Keratinocyte (primary cell): ENCODE measurements around the gene CNKSR3. TPM values are rescaled to one million over a fixed set of nuclear protein-coding genes. Genes with fewer than 3 reads are reported as not detected.

Source experiments
- DNase-seq: peaks from one replicate; pipeline ENCODE4 v3.0.0-alpha.2; 2011; ENCODE audit warnings: low read depth, missing footprints, low spot score
- FAIRE-seq: peaks from 2 replicates; lab custom pipeline; 2011; peaks lifted over from hg19 to GRCh38; lab: Jason Lieb, UNC
- H2AFZ ChIP-seq: 2 replicates; pipeline ENCODE4 v1.6.0; 2012; ENCODE audit warnings: low read length, control low read depth, inconsistent platforms; ENCODE audit not compliant: control insufficient read depth
- H3K27ac ChIP-seq: 2 replicates; pipeline ENCODE4 v1.5.1; 2011; ENCODE audit warnings: low read length; ENCODE audit not compliant: control insufficient read depth, insufficient read depth
- H3K27me3 ChIP-seq: 3 replicates; pipeline ENCODE4 v1.6.0; 2011; ENCODE audit warnings: low read length; ENCODE audit not compliant: control insufficient read depth, insufficient read depth; ENCODE audit errors: extremely low read depth
- H3K36me3 ChIP-seq, 2 experiments: 2 replicates in 1 of 2; 3 replicates in 1 of 2; pipeline ENCODE4 v1.5.1; 2011; ENCODE audit warnings: low read length in 2 of 2, mild to moderate bottlenecking in 1 of 2; ENCODE audit not compliant: control insufficient read depth in 2 of 2, insufficient read depth in 2 of 2; ENCODE audit errors: extremely low read depth in 1 of 2
- H3K4me1 ChIP-seq: 3 replicates; pipeline ENCODE4 v1.5.1; 2011; ENCODE audit warnings: low read length; ENCODE audit not compliant: control insufficient read depth, insufficient read depth; ENCODE audit errors: extremely low read depth
- H3K4me2 ChIP-seq: 3 replicates; pipeline ENCODE4 v1.6.0; 2011; ENCODE audit warnings: low read depth, low read length; ENCODE audit not compliant: control insufficient read depth, insufficient read depth; ENCODE audit errors: extremely low read depth
- H3K4me3 ChIP-seq, 3 experiments: fragments of 200-600 bp in 1 of 3; sonication (generic) in 1 of 3; 2 replicates in 2 of 3; 3 replicates in 1 of 3; pipeline ENCODE4 v1.5.1; 2011 to 2016; ENCODE audit warnings: low read length in 3 of 3, mild to moderate bottlenecking in 3 of 3, control low read depth in 2 of 3, inconsistent platforms in 1 of 3, low read depth in 1 of 3, mixed read lengths in 1 of 3, mixed run types in 1 of 3, moderate library complexity in 1 of 3; ENCODE audit not compliant: control insufficient read depth in 2 of 3, insufficient read depth in 2 of 3; ENCODE audit errors: extremely low read depth in 1 of 3
- H3K79me2 ChIP-seq: 2 replicates; pipeline ENCODE4 v1.6.0; 2012; ENCODE audit warnings: low read length; ENCODE audit not compliant: control insufficient read depth, insufficient read depth
- H3K9ac ChIP-seq: 3 replicates; pipeline ENCODE4 v1.6.0; 2011; ENCODE audit warnings: low read length; ENCODE audit not compliant: control insufficient read depth, insufficient read depth; ENCODE audit errors: extremely low read depth
- H3K9me1 ChIP-seq: 3 replicates; pipeline ENCODE4 v1.6.0; 2011; ENCODE audit warnings: low read length; ENCODE audit not compliant: control insufficient read depth, insufficient read depth; ENCODE audit errors: extremely low read depth
- H3K9me3 ChIP-seq: 2 replicates; pipeline ENCODE4 v1.5.1; 2012; ENCODE audit warnings: low read depth, low read length; ENCODE audit not compliant: control insufficient read depth
- H4K20me1 ChIP-seq: 3 replicates; pipeline ENCODE4 v1.6.0; 2011; ENCODE audit warnings: low read length; ENCODE audit not compliant: control insufficient read depth, insufficient read depth; ENCODE audit errors: extremely low read depth
- EZH2 ChIP-seq: IDR thresholded peaks from one replicate; pipeline ENCODE4 v1.6.1; 2012; ENCODE audit warnings: inconsistent platforms, mild to moderate bottlenecking, low read length, moderate library complexity
- dilution Hi-C: fragments of 300-500 bp; cut with MboI; formaldehyde crosslinking; loops from one replicate; pipeline ENCODE4 v1.7.0; 2020; ENCODE audit warnings: low sequenced_read_pairs; ENCODE audit not compliant: extremely low pct_ligation_motif_present
- polyA plus RNA-seq, 5 experiments: library from polyadenylated mRNA; depleted of rRNA in 3 of 5; stranded (reverse) in 3 of 5; stranded (forward) in 1 of 5; unstranded in 1 of 5; fragments of >200 nt; gene quantifications; 1 replicate in 1 of 5; 2 replicates in 3 of 5; 3 replicates in 1 of 5; pipeline versions ENCODE4 v1.2.1 to v1.2.3, GENCODE V29; 2011 to 2012; ENCODE audit warnings: missing spikeins in 2 of 5, low read depth in 1 of 5, low replicate concordance in 1 of 5
- TF ChIP-seq, protein P1 (sequence below), 3 experiments: IDR thresholded peaks in 1 of 3; conservative IDR thresholded peaks in 1 of 3; optimal IDR thresholded peaks in 1 of 3; 2 replicates in 2 of 3; 3 replicates in 1 of 3; pipeline versions ENCODE3 to v1.5.1; 2011; ENCODE audit warnings: low read length in 3 of 3, mild to moderate bottlenecking in 3 of 3, moderate library complexity in 2 of 3, control low read depth in 1 of 3, inconsistent platforms in 1 of 3; ENCODE audit not compliant: insufficient read depth in 2 of 3; ENCODE audit errors: extremely low read depth in 1 of 3

The CNKSR3 gene
- polyA plus RNA-seq, 1 donor (not counting 4 experiments of a cell fraction or from before 2014, with no cell fraction given): 2.0 TPM

DNA sequence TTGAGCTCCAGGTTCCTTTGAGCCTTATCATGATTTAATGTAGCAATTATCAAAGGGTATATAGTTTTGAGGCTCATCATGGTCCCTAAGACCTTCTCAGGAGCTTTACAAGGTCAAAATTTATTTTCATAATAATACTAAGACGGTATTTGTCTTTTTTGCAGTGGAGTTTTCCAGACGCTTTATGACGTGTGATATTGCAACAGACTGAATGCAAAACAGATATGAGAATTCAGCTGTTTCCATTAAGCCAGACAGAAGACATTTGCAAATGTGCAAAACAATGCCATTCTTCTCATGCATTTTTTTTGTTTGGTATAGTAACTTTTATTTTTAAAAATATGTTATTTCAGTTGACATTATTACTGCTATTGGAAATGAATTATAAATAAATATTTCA, 24.7 kb upstream of the CNKSR3 start:
- DNase-seq: no peak
- TF ChIP-seq, protein P1, sequence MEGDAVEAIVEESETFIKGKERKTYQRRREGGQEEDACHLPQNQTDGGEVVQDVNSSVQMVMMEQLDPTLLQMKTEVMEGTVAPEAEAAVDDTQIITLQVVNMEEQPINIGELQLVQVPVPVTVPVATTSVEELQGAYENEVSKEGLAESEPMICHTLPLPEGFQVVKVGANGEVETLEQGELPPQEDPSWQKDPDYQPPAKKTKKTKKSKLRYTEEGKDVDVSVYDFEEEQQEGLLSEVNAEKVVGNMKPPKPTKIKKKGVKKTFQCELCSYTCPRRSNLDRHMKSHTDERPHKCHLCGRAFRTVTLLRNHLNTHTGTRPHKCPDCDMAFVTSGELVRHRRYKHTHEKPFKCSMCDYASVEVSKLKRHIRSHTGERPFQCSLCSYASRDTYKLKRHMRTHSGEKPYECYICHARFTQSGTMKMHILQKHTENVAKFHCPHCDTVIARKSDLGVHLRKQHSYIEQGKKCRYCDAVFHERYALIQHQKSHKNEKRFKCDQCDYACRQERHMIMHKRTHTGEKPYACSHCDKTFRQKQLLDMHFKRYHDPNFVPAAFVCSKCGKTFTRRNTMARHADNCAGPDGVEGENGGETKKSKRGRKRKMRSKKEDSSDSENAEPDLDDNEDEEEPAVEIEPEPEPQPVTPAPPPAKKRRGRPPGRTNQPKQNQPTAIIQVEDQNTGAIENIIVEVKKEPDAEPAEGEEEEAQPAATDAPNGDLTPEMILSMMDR (optimal IDR thresholded peaks at IDR 0.05 in 1 of 3, IDR thresholded peaks at IDR 0.05 in 1 of 3, conservative IDR thresholded peaks at IDR 0.05 in 1 of 3; ENCODE audit: extremely low read depth in 1 of 3, insufficient read depth in 2 of 3, low read length in 3 of 3): no peak
- no peak for TF ChIP-seq EZH2
- Histone ChIP-seq H3K27ac (no peak overlapping the region), H3K9me1 (no peaks in the 10 kb centered on the region), H3K36me3 (no peaks in the 10 kb centered on the region), H4K20me1 (no peaks in the 10 kb centered on the region), H3K9ac (no peak overlapping the region), H2AFZ (no peak overlapping the region), H3K4me1 (no peaks in the 10 kb centered on the region), H3K27me3 (no peaks in the 10 kb centered on the region), H3K9me3 (no peaks in the 10 kb centered on the region), H3K79me2 (no peaks in the 10 kb centered on the region), H3K4me3 (no peak overlapping the region), H3K4me2 (no peak overlapping the region)
- dilution Hi-C loops: no loop called here
- no peak for FAIRE-seq

DNA sequence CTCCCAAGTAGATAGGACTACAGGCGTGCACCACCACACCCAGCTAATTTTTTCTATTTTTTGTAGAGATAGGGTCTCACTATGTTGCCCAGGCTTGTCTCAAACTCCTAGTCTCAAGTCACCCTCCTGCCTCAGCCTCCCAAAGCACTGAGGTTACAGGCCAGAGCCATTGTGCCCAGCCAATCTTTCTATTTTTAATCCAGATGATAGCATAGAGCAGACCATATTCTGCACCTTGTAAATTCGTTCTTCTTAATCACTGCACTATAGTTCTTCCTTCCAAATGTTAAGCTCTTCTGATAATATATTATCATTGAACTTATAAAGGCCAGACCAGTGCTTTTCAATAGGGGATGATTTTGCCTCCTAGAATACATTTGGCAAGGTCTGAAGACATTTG, 24.0 kb upstream of the CNKSR3 start:
- TF ChIP-seq, protein P1 (optimal IDR thresholded peaks at IDR 0.05 in 1 of 3, IDR thresholded peaks at IDR 0.05 in 1 of 3, conservative IDR thresholded peaks at IDR 0.05 in 1 of 3; ENCODE audit: extremely low read depth in 1 of 3, insufficient read depth in 2 of 3, low read length in 3 of 3): no peak
- TF ChIP-seq EZH2: no peak
- Histone ChIP-seq H3K4me1 (no peaks in the 10 kb centered on the region), H4K20me1 (no peaks in the 10 kb centered on the region), H3K9me3 (no peaks in the 10 kb centered on the region), H3K79me2 (no peaks in the 10 kb centered on the region), H3K36me3 (no peaks in the 10 kb centered on the region), H3K4me3 (no peak overlapping the region), H3K4me2 (no peak overlapping the region), H3K9me1 (no peaks in the 10 kb centered on the region), H3K9ac (no peak overlapping the region), H2AFZ (no peak overlapping the region), H3K27ac (no peak overlapping the region), H3K27me3 (no peaks in the 10 kb centered on the region)
- dilution Hi-C loops: no loop called here
- DNase-seq (no peak), FAIRE-seq (no peak)
